ENCODE data around the gene PIH1D1. TPM values are rescaled to one million over a fixed set of nuclear protein-coding genes. Genes with fewer than 3 reads are reported as not detected.

The PIH1D1 gene
- total RNA-seq, 1 experiment from 2014 or later = 122 TPM

- no peaks in the 10 kb centered on the region for H3K9me3 ChIP-seq (ENCODE audit: low read depth, low read length, poor library complexity, severe bottlenecking)
- POLR2A ChIA-PET (ENCODE audit: low non-redundant PET) = no interaction called here
- peak overlapping the region; percentile 35 for H3K4me3 ChIP-seq (ENCODE audit: low read depth, low read length, poor library complexity, severe bottlenecking)
- intact Hi-C loops (cut with micrococcal nuclease; ENCODE audit: unreplicated experiment) = no loop called here
- peak; percentile 59 for DNase-seq (ENCODE audit: low spot score)
- TF ChIP-seq CTCF (conservative IDR thresholded peaks at IDR 0.05; ENCODE audit: low read depth, low read length) (peak; percentile 59), EZH2 (IDR thresholded peaks at IDR 0.05; ENCODE audit: borderline replicate concordance, low read depth, low read length, poor library complexity, severe bottlenecking) (no peak)
- BruUV-seq (replicated peaks) = no TSS peak
- no peaks in the 10 kb centered on the region for H3K36me3 ChIP-seq (ENCODE audit: insufficient read depth, low read length, poor library complexity, severe bottlenecking)
- peaks cover 85% of the 10 kb centered on the region for H3K27me3 ChIP-seq (replicated peaks; ENCODE audit: insufficient read depth, low read depth, low read length, poor library complexity)
- no peak overlapping the region for H3K27ac ChIP-seq (ENCODE audit: low read depth, low read length, poor library complexity, severe bottlenecking)
- H3K4me1 ChIP-seq (ENCODE audit: insufficient read depth, low read length, poor library complexity, severe bottlenecking) = peaks cover 18% of the 10 kb centered on the region
- CTCF ChIA-PET = interaction anchor here (0.5 to 0.6 kb wide), 2 partner anchors 183 to 245 kb away, joined by 3 read pairs; no protein-coding TSS in a partner anchor
Observed at GRCh38 chr19:49422407-49423070, 29.1 kb downstream of the PIH1D1 start.

GRCh38 chr19:49421878-49422202, 29.8 kb downstream of the PIH1D1 start:
- ChIA-PET CTCF (interaction anchor here (0.5 to 0.6 kb wide), 3 partner anchors 57 to 246 kb away, joined by 3 read pairs; no protein-coding TSS in a partner anchor), POLR2A (ENCODE audit: low non-redundant PET) (interaction anchor here (0.7 kb wide), 1 partner anchor 18 kb away, joined by 5 read pairs; no protein-coding TSS in a partner anchor)
- peaks cover 18% of the 10 kb centered on the region for H3K4me1 ChIP-seq (ENCODE audit: insufficient read depth, low read length, poor library complexity, severe bottlenecking)
- no peaks in the 10 kb centered on the region for H3K9me3 ChIP-seq (ENCODE audit: low read depth, low read length, poor library complexity, severe bottlenecking)
- peaks cover 78% of the 10 kb centered on the region for H3K27me3 ChIP-seq (replicated peaks; ENCODE audit: insufficient read depth, low read depth, low read length, poor library complexity)
- intact Hi-C loops (cut with micrococcal nuclease; ENCODE audit: unreplicated experiment) = no loop called here
- no peak overlapping the region for H3K27ac ChIP-seq (ENCODE audit: low read depth, low read length, poor library complexity, severe bottlenecking)
- no peak for TF ChIP-seq CTCF (conservative IDR thresholded peaks at IDR 0.05; ENCODE audit: low read depth, low read length)
- no peak for TF ChIP-seq EZH2 (IDR thresholded peaks at IDR 0.05; ENCODE audit: borderline replicate concordance, low read depth, low read length, poor library complexity, severe bottlenecking)
- no TSS peak for BruUV-seq (replicated peaks)
- DNase-seq (ENCODE audit: low spot score) = no peak
- no peaks in the 10 kb centered on the region for H3K36me3 ChIP-seq (ENCODE audit: insufficient read depth, low read length, poor library complexity, severe bottlenecking)
- H3K4me3 ChIP-seq (ENCODE audit: low read depth, low read length, poor library complexity, severe bottlenecking) = no peak overlapping the region

- intact Hi-C loops (cut with micrococcal nuclease; ENCODE audit: unreplicated experiment) = no loop called here
- H3K4me3 ChIP-seq (ENCODE audit: low read depth, low read length, poor library complexity, severe bottlenecking) = no peak overlapping the region
- no peaks in the 10 kb centered on the region for H3K36me3 ChIP-seq (ENCODE audit: insufficient read depth, low read length, poor library complexity, severe bottlenecking)
- H3K27me3 ChIP-seq (replicated peaks; ENCODE audit: insufficient read depth, low read depth, low read length, poor library complexity) = peaks cover 72% of the 10 kb centered on the region
- TF ChIP-seq EZH2 (IDR thresholded peaks at IDR 0.05; ENCODE audit: borderline replicate concordance, low read depth, low read length, poor library complexity, severe bottlenecking) (peak; percentile 87), CTCF (conservative IDR thresholded peaks at IDR 0.05; ENCODE audit: low read depth, low read length) (no peak)
- CTCF ChIA-PET = interaction anchor here (0.6 kb wide), 1 partner anchor 57 kb away, joined by 3 read pairs; no protein-coding TSS in a partner anchor
- no peaks in the 10 kb centered on the region for H3K9me3 ChIP-seq (ENCODE audit: low read depth, low read length, poor library complexity, severe bottlenecking)
- no TSS peak for BruUV-seq (replicated peaks)
- POLR2A ChIA-PET (ENCODE audit: low non-redundant PET) = interaction anchor here (0.6 to 0.7 kb wide), 2 partner anchors 15 to 17 kb away, joined by 5 to 7 read pairs; no protein-coding TSS in a partner anchor
- peaks cover 13% of the 10 kb centered on the region for H3K4me1 ChIP-seq (ENCODE audit: insufficient read depth, low read length, poor library complexity, severe bottlenecking)
- DNase-seq (ENCODE audit: low spot score) = peak; percentile 90
- H3K27ac ChIP-seq (ENCODE audit: low read depth, low read length, poor library complexity, severe bottlenecking) = no peak overlapping the region
Observed at GRCh38 chr19:49421039-49421877, 30.4 kb downstream of the PIH1D1 start.
